WTC11 (cell line): ENCODE results near the gene SLPI. TPM values are rescaled to one million over a fixed set of nuclear protein-coding genes. Genes with fewer than 3 reads are reported as not detected.

Experiments
- ATAC-seq: fragments of 200-7000 bp; cut with Tn5 transposase; 2 replicates; pipeline ENCODE4 v1.10.0; 2021; ENCODE audit warnings: mild to moderate bottlenecking, moderate library complexity
- CTCF ChIA-PET: fragments of 300-600 bp; sonication (Branson Sonifier 250); formaldehyde crosslinking; loops from one replicate; lab custom pipeline; 2021; ENCODE audit warnings: antibody characterized with exemption; lab: Charles Lee
- POLR2A ChIA-PET: fragments of 350-600 bp; sonication (Branson Sonifier 250); formaldehyde crosslinking; loops from one replicate; lab custom pipeline; 2021; ENCODE audit warnings: antibody characterized with exemption; lab: Charles Lee
- DNase-seq: peaks from one replicate; pipeline ENCODE4 v3.0.0; 2021; ENCODE audit warnings: low spot score
- H3K27ac Mint-ChIP-seq: 2 replicates; pipeline ENCODE4 v1.8.0; 2021; ENCODE audit warnings: mixed read lengths
- H3K27me3 Mint-ChIP-seq: 2 replicates; pipeline ENCODE4 v1.8.0; 2021; ENCODE audit warnings: low read depth, mild to moderate bottlenecking, moderate library complexity, mixed read lengths
- H3K36me3 Mint-ChIP-seq: 2 replicates; pipeline ENCODE4 v1.8.0; 2021; ENCODE audit warnings: mixed read lengths
- H3K4me1 Mint-ChIP-seq: 2 replicates; pipeline ENCODE4 v1.8.0; 2022; ENCODE audit warnings: mixed read lengths
- H3K4me3 Mint-ChIP-seq: 2 replicates; pipeline ENCODE4 v1.8.0; 2021; ENCODE audit warnings: mild to moderate bottlenecking, moderate library complexity, mixed read lengths
- H3K9me3 Mint-ChIP-seq: 2 replicates; pipeline ENCODE4 v1.8.0; 2021; ENCODE audit warnings: mixed read lengths
- ATF6 ChIP-seq: sonication (generic); formaldehyde crosslinking; IDR thresholded peaks from 2 replicates; pipeline ENCODE4 v1.8.1; 2023; ENCODE audit warnings: mild to moderate bottlenecking, missing genetic modification reagents
- CTCF ChIP-seq: fragments of 200-600 bp; IDR thresholded peaks from 2 replicates; pipeline ENCODE4 v1.8.0; 2022; ENCODE audit warnings: antibody characterized with exemption
- EMX1 ChIP-seq: fragments of 250-450 bp; sonication (Bioruptor Pico); IDR thresholded peaks from 2 replicates; pipeline ENCODE4 v1.8.0; 2021; ENCODE audit warnings: mild to moderate bottlenecking
- ETV6 ChIP-seq: sonication (generic); formaldehyde crosslinking; IDR thresholded peaks from 2 replicates; pipeline ENCODE4 v1.8.1; 2022; ENCODE audit warnings: mild to moderate bottlenecking, missing genetic modification reagents
- FOXP4 ChIP-seq: sonication (generic); formaldehyde crosslinking; IDR thresholded peaks from 2 replicates; pipeline ENCODE4 v1.8.0; 2022; ENCODE audit warnings: mild to moderate bottlenecking, missing genetic modification reagents
- KAT7 ChIP-seq: sonication (generic); formaldehyde crosslinking; IDR thresholded peaks from 2 replicates; pipeline ENCODE4 v1.8.1; 2023; ENCODE audit warnings: missing genetic modification reagents, mild to moderate bottlenecking, borderline replicate concordance
- MAX ChIP-seq: sonication (generic); formaldehyde crosslinking; IDR thresholded peaks from 2 replicates; pipeline ENCODE4 v1.8.0; 2022; ENCODE audit warnings: mild to moderate bottlenecking, missing genetic modification reagents
- MYBL2 ChIP-seq: sonication (generic); formaldehyde crosslinking; IDR thresholded peaks from 2 replicates; pipeline ENCODE4 v1.8.1; 2023; ENCODE audit warnings: mild to moderate bottlenecking, moderate library complexity, missing genetic modification reagents
- NR2C2 ChIP-seq: sonication (generic); formaldehyde crosslinking; IDR thresholded peaks from 2 replicates; pipeline ENCODE4 v1.8.0; 2022; ENCODE audit warnings: mild to moderate bottlenecking, missing genetic modification reagents
- PRDM15 ChIP-seq: sonication (generic); formaldehyde crosslinking; IDR thresholded peaks from 2 replicates; pipeline ENCODE4 v1.8.0; 2022; ENCODE audit warnings: missing genetic modification reagents
- ZSCAN18 ChIP-seq: fragments of 250-450 bp; sonication (Bioruptor Pico); IDR thresholded peaks from 2 replicates; pipeline ENCODE4 v2.1.2; 2022; ENCODE audit warnings: mild to moderate bottlenecking, moderate library complexity
- total RNA-seq: library from RNA; stranded (reverse); gene quantifications from 3 replicates; pipeline ENCODE4 v1.2.3, GENCODE V29; 2021
- TF ChIP-seq, protein P1 (sequence below): sonication (generic); formaldehyde crosslinking; IDR thresholded peaks from 2 replicates; pipeline ENCODE4 v1.8.1; 2022; ENCODE audit warnings: low read depth, missing genetic modification reagents, borderline replicate concordance
- TF ChIP-seq, protein P2 (sequence below): sonication (generic); formaldehyde crosslinking; IDR thresholded peaks from 2 replicates; pipeline ENCODE4 v1.8.1; 2023; ENCODE audit warnings: mild to moderate bottlenecking, missing genetic modification reagents, moderate library complexity
- TF ChIP-seq, protein P3 (sequence below): sonication (generic); formaldehyde crosslinking; IDR thresholded peaks from 2 replicates; pipeline ENCODE4 v1.8.0; 2023; ENCODE audit warnings: missing genetic modification reagents

The SLPI gene
- total RNA-seq, 1 experiment from 2014 or later = 0.74 TPM

DNA sequence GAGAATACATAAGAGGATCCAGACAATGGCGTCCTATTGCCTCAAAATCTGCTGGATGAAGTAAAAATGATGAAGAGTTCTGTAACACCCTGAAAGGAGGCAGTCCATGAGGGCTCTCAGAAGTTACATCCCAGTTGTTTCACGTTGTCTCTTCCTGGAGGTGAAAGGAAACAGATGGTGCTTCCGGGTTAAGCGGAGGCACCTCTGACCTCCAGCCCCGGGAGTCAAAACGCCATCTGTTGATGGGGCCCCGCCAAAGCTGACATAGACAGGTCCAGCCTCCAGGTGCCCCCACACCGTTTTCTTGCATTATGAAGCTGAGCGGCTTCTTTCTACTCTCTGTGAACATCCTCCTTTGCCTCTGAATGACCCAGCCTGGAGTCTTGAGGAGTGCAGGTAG lies 23.7 kb downstream of the SLPI start (continued):
- TF ChIP-seq, protein P1, sequence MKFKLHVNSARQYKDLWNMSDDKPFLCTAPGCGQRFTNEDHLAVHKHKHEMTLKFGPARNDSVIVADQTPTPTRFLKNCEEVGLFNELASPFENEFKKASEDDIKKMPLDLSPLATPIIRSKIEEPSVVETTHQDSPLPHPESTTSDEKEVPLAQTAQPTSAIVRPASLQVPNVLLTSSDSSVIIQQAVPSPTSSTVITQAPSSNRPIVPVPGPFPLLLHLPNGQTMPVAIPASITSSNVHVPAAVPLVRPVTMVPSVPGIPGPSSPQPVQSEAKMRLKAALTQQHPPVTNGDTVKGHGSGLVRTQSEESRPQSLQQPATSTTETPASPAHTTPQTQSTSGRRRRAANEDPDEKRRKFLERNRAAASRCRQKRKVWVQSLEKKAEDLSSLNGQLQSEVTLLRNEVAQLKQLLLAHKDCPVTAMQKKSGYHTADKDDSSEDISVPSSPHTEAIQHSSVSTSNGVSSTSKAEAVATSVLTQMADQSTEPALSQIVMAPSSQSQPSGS (CRISPR knock-in tag) = no peak
- TF ChIP-seq, protein P2, sequence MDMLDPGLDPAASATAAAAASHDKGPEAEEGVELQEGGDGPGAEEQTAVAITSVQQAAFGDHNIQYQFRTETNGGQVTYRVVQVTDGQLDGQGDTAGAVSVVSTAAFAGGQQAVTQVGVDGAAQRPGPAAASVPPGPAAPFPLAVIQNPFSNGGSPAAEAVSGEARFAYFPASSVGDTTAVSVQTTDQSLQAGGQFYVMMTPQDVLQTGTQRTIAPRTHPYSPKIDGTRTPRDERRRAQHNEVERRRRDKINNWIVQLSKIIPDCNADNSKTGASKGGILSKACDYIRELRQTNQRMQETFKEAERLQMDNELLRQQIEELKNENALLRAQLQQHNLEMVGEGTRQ (CRISPR knock-in tag) = no peak
- no peak for TF ChIP-seq KAT7 (CRISPR knock-in tag)

DNA sequence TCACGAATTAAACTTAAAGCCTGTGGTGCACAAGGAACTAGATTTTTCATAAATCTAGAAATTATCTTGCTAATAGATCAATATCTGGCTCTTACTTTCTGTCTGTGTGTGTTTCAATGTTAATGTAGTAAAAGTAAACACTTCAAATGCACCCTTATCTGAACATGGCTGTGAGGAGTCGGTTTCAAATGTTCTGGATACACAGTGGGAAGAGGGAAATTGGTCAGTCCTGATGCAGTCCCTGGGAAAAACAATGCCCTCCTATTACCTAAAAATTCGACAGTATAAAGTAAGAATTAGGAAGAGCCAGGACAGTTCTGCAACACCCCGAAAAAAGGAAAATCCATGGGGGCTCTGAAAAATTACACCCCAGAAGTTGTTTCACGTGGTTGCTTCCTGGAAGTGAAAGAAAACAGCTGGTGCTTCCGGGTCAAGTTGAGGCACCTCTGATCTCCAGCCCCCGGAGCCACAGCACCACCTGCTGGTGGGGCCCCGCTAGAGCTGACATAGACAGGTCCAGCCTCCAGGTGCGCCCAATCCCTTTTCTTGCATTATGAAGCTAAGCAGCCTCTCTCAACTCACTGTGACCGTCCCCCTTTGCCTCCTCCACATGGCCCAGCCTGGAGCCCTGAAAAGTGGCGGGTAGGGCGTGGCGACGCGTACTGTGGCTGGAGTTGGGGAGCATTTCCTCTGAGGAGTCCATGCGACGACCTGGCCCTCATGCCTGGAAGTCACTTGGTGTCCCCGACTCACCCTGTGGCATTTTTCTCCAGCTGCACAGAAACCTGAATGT lies 24.9 kb downstream of the SLPI start:
- ChIA-PET POLR2A (interaction anchor here (0.7 kb wide), 1 partner anchor 91 kb away, joined by 6 read pairs; no protein-coding TSS in a partner anchor), CTCF (interaction anchor here (0.6 to 2.6 kb wide), 61 partner anchors 9 to 541 kb away, joined by 3 to 91 read pairs (median 4); partner anchors contain the start of genes MATN4, SEMG1, SEMG2 and SLPI)
- Mint-ChIP-seq H3K9me3 (no peaks in the 10 kb centered on the region; the same call in 1 of the 2 replicates), H3K27ac (no peak overlapping the region), H3K27me3 (peaks cover 53% of the 10 kb centered on the region), H3K4me1 (no peaks in the 10 kb centered on the region), H3K36me3 (no peaks in the 10 kb centered on the region), H3K4me3 (no peak overlapping the region)
- TF ChIP-seq FOXP4 (CRISPR knock-in tag) (no peak), ETV6 (CRISPR knock-in tag) (peak; percentile 77; the same call in 1 of the 2 replicates), CTCF (peak; percentile 85), MAX (0 out of 2 replicates have a peak, but pooled peaks have one; percentile 28)
- peak; percentile 90 for DNase-seq
- peak; percentile 96 for ATAC-seq

DNA sequence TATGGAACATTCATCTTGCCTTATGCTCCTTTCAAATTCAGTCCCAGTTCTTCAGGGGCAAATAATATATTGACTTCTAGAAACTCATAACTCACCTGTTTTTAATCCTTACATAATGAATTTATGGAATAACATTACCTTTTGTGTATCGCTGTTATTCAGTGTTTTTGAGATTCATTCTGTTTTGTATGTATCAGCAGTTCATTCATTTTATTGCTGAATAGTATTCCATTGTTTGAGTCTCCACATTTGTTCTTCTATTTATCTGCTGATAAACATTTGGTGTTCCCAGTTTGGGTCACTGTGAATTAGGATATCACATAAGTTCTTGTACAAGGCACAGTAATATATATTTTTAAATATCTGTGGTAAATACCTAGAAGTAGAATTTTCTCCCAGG lies 28.1 kb downstream of the SLPI start:
- ChIA-PET POLR2A (no interaction called here), CTCF (interaction anchor here (2.0 kb wide), 1 partner anchor 88 kb away, joined by 7 read pairs; no protein-coding TSS in a partner anchor)
- Mint-ChIP-seq H3K9me3 (no peaks in the 10 kb centered on the region; the same call in 1 of the 2 replicates), H3K27ac (no peak overlapping the region), H3K27me3 (peaks cover 76% of the 10 kb centered on the region), H3K36me3 (no peaks in the 10 kb centered on the region), H3K4me1 (no peaks in the 10 kb centered on the region), H3K4me3 (no peak overlapping the region)
- DNase-seq (no peak), ATAC-seq (no peak)
- no peak for TF ChIP-seq NR2C2
- no peak for TF ChIP-seq MYBL2
- TF ChIP-seq PRDM15 (CRISPR knock-in tag) = no peak
- TF ChIP-seq ATF6 = no peak
- TF ChIP-seq, protein P1 (CRISPR knock-in tag) = no peak
- TF ChIP-seq, protein P3, sequence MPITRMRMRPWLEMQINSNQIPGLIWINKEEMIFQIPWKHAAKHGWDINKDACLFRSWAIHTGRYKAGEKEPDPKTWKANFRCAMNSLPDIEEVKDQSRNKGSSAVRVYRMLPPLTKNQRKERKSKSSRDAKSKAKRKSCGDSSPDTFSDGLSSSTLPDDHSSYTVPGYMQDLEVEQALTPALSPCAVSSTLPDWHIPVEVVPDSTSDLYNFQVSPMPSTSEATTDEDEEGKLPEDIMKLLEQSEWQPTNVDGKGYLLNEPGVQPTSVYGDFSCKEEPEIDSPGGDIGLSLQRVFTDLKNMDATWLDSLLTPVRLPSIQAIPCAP (CRISPR knock-in tag) = no peak
- no peak for TF ChIP-seq EMX1 (CRISPR knock-in tag)
- no peak for TF ChIP-seq ZSCAN18
